Measurements from ENCODE around the gene IFNL3. TPM values are rescaled to one million over a fixed set of nuclear protein-coding genes. Genes with fewer than 3 reads are reported as not detected.

Gene IFNL3
- total RNA-seq, 3 donors from 2014 or later (not counting 1 experiment from before 2014, with no cell fraction given), result not detected

- whole genome bisulfite sequencing (ENCODE audit: insufficient coverage), result 90% methylated on average over 3 of the region's 4 CpGs
- DNase-seq, result no peak
Observed at GRCh38 chr19:39262496-39262895, 17.7 kb upstream of the IFNL3 start.

GRCh38 chr19:39261704-39262103 is 16.9 kb upstream of the IFNL3 start:
- WGBS (ENCODE audit: insufficient coverage), result 63% methylated on average over 2 of the region's 3 CpGs
- Histone ChIP-seq H3K4me3 (ENCODE audit: low read length) (no peak overlapping the region), H3K9me3 (ENCODE audit: control insufficient read depth, insufficient read depth, low read length) (no peaks in the 10 kb centered on the region), H3K4me1 (ENCODE audit: control insufficient read depth, insufficient read depth, low read length) (peaks cover 20% of the 10 kb centered on the region), H3K27ac (ENCODE audit: low read length) (no peak overlapping the region), H3K27me3 (ENCODE audit: control insufficient read depth, insufficient read depth, low read length) (peaks cover 36% of the 10 kb centered on the region), H3K36me3 (ENCODE audit: control insufficient read depth, insufficient read depth, low read length) (no peaks in the 10 kb centered on the region)
- H3K4me3 Mint-ChIP-seq, result no peak overlapping the region
- ATAC-seq (no peak), DNase-seq (no peak)
- intact Hi-C loops (cut with micrococcal nuclease), result no loop called here
- H3K9me3 Mint-ChIP-seq, result no peaks in the 10 kb centered on the region
- H3K27me3 Mint-ChIP-seq (ENCODE audit: low read depth in 2 of 2), result peaks cover 19 to 28% of the 10 kb centered on the region in 2 donors
- no peak for TF ChIP-seq CTCF (IDR thresholded peaks at IDR 0.05)
- H3K27ac Mint-ChIP-seq, result no peak overlapping the region
- H3K4me1 Mint-ChIP-seq, result peaks cover 10% of the 10 kb centered on the region in 2 donors
- no peaks in the 10 kb centered on the region for H3K36me3 Mint-ChIP-seq

More at GRCh38 chr19:39262496-39262895, 17.7 kb upstream of the IFNL3 start:
- TF ChIP-seq CTCF (IDR thresholded peaks at IDR 0.05), result no peak
- no peak overlapping the region for H3K27ac ChIP-seq (ENCODE audit: low read length)
- H3K9me3 ChIP-seq (ENCODE audit: control insufficient read depth, insufficient read depth, low read length), result no peaks in the 10 kb centered on the region
- H3K4me1 ChIP-seq (ENCODE audit: control insufficient read depth, insufficient read depth, low read length), result peaks cover 20% of the 10 kb centered on the region
- Mint-ChIP-seq H3K9me3 (no peaks in the 10 kb centered on the region), H3K27ac (no peak overlapping the region), H3K4me3 (peak overlapping the region; percentile 45), H3K36me3 (no peaks in the 10 kb centered on the region), H3K4me1 (peaks cover 10% of the 10 kb centered on the region in 2 donors), H3K27me3 (ENCODE audit: low read depth in 2 of 2) (peaks cover 19 to 28% of the 10 kb centered on the region in 2 donors)
- H3K4me3 ChIP-seq (ENCODE audit: low read length), result no peak overlapping the region
- ATAC-seq, result no peak
- H3K36me3 ChIP-seq (ENCODE audit: control insufficient read depth, insufficient read depth, low read length), result no peaks in the 10 kb centered on the region
- H3K27me3 ChIP-seq (ENCODE audit: control insufficient read depth, insufficient read depth, low read length), result peaks cover 36% of the 10 kb centered on the region
- intact Hi-C loops (cut with micrococcal nuclease), result no loop called here

GRCh38 chr19:39257227-39257626 is 12.4 kb upstream of the IFNL3 start:
- H3K4me1 Mint-ChIP-seq, result no peaks in the 10 kb centered on the region
- no peak overlapping the region for H3K27ac Mint-ChIP-seq
- H3K27me3 Mint-ChIP-seq (ENCODE audit: low read depth in 2 of 2), result peaks cover 3 to 8% of the 10 kb centered on the region in 2 donors
- H3K27me3 ChIP-seq (ENCODE audit: control insufficient read depth, insufficient read depth, low read length), result peaks cover 6% of the 10 kb centered on the region
- H3K4me1 ChIP-seq (ENCODE audit: control insufficient read depth, insufficient read depth, low read length), result no peaks in the 10 kb centered on the region
- 100% methylated on average over 2 of the region's 4 CpGs for whole genome bisulfite sequencing (ENCODE audit: insufficient coverage)
- no peaks in the 10 kb centered on the region for H3K36me3 ChIP-seq (ENCODE audit: control insufficient read depth, insufficient read depth, low read length)
- no peak for TF ChIP-seq CTCF (IDR thresholded peaks at IDR 0.05)
- H3K36me3 Mint-ChIP-seq, result no peaks in the 10 kb centered on the region
- DNase-seq, result no peak
- no peak overlapping the region for H3K4me3 Mint-ChIP-seq
- H3K4me3 ChIP-seq (ENCODE audit: low read length), result no peak overlapping the region
- intact Hi-C loops (cut with micrococcal nuclease), result no loop called here
- no peak overlapping the region for H3K27ac ChIP-seq (ENCODE audit: low read length)
- no peaks in the 10 kb centered on the region for H3K9me3 Mint-ChIP-seq
- H3K9me3 ChIP-seq (ENCODE audit: control insufficient read depth, insufficient read depth, low read length), result no peaks in the 10 kb centered on the region
- ATAC-seq, result no peak

Data from natural killer cell (primary cell).